GM23248 (cell line): ENCODE data around the gene ROR1. TPM values are rescaled to one million over a fixed set of nuclear protein-coding genes. Genes with fewer than 3 reads are reported as not detected.

Source experiments
- DNase-seq: peaks from one replicate; pipeline ENCODE4 v3.0.0-alpha.2; 2015
- H2AFZ ChIP-seq: fragments of 200-600 bp; sonication (generic); 2 replicates; pipeline ENCODE4 v1.6.1; 2016; ENCODE audit warnings: antibody characterized with exemption
- H3F3A ChIP-seq: fragments of 200-600 bp; sonication (generic); 2 replicates; pipeline ENCODE4 v1.6.1; 2016; ENCODE audit warnings: mild to moderate bottlenecking, antibody characterized with exemption, mixed run types; ENCODE audit not compliant: insufficient read depth
- H3K27ac ChIP-seq: fragments of 200-600 bp; sonication (generic); 2 replicates; pipeline ENCODE4 v1.5.1; 2016; ENCODE audit warnings: mild to moderate bottlenecking
- H3K27me3 ChIP-seq: fragments of 200-600 bp; sonication (generic); replicated peaks from 2 replicates; pipeline ENCODE4 v1.6.1; 2016; ENCODE audit warnings: mild to moderate bottlenecking; ENCODE audit not compliant: insufficient read depth
- H3K36me3 ChIP-seq: fragments of 200-600 bp; sonication (generic); 2 replicates; pipeline ENCODE4 v1.6.1; 2016; ENCODE audit warnings: low read depth, mild to moderate bottlenecking
- H3K4me1 ChIP-seq: fragments of 200-600 bp; sonication (generic); 2 replicates; pipeline ENCODE4 v1.6.1; 2016; ENCODE audit warnings: mild to moderate bottlenecking; ENCODE audit not compliant: insufficient read depth
- H3K4me2 ChIP-seq: fragments of 200-600 bp; sonication (generic); one replicate; pipeline ENCODE4 v1.6.1; 2016; ENCODE audit warnings: mild to moderate bottlenecking; ENCODE audit not compliant: unreplicated experiment
- H3K4me3 ChIP-seq: fragments of 200-600 bp; sonication (generic); 2 replicates; pipeline ENCODE4 v1.5.1; 2016; ENCODE audit warnings: mild to moderate bottlenecking
- H3K79me2 ChIP-seq: fragments of 200-600 bp; sonication (generic); 2 replicates; pipeline ENCODE4 v1.6.1; 2016; ENCODE audit warnings: mild to moderate bottlenecking; ENCODE audit not compliant: insufficient read depth
- H3K9ac ChIP-seq: fragments of 200-600 bp; sonication (generic); 2 replicates; pipeline ENCODE4 v1.6.1; 2016; ENCODE audit warnings: mild to moderate bottlenecking
- H3K9me2 ChIP-seq: fragments of 200-600 bp; sonication (generic); 2 replicates; pipeline ENCODE4 v1.6.1; 2016; ENCODE audit warnings: mixed run types, mild to moderate bottlenecking, moderate library complexity; ENCODE audit not compliant: insufficient read depth
- H3K9me3 ChIP-seq: fragments of 200-600 bp; sonication (generic); one replicate; pipeline ENCODE4 v1.6.1; 2017; ENCODE audit warnings: low read depth
- H4K20me1 ChIP-seq: fragments of 200-600 bp; sonication (generic); 2 replicates; pipeline ENCODE4 v1.6.0; 2016; ENCODE audit not compliant: insufficient read depth
- EZH2 ChIP-seq: fragments of 200-600 bp; sonication (generic); IDR thresholded peaks from 2 replicates; pipeline ENCODE4 v1.6.1; 2018; ENCODE audit warnings: antibody characterized with exemption, mild to moderate bottlenecking; ENCODE audit not compliant: insufficient read depth, poor library complexity, severe bottlenecking
- EZH2phosphoT487 ChIP-seq: fragments of 200-600 bp; sonication (generic); IDR thresholded peaks from 2 replicates; pipeline ENCODE4 v1.6.1; 2018; ENCODE audit warnings: antibody characterized with exemption, moderate library complexity, mild to moderate bottlenecking, low read depth; ENCODE audit not compliant: insufficient read depth
- WGBS, 2 experiments: methylation state at CpG; one replicate each; pipeline ENCODE4 v1.1.6; 2015 to 2017; ENCODE audit warnings: low lambda C conversion rate in 2 of 2, low coverage in 1 of 2; ENCODE audit errors: missing lambda C conversion rate in 2 of 2; 5-methylcytosine and 5-hydroxymethylcytosine counted together
- in situ Hi-C: fragments of 300-500 bp; cut with MboI; formaldehyde crosslinking; loops from 2 replicates; pipeline ENCODE4 v1.15.0; 2020
- polyA plus RNA-seq: library from polyadenylated mRNA; unstranded; fragments of >200 nt; fragmentation: Nextera tagmentation; extraction: Ambion mirVana; gene quantifications from 2 replicates; pipeline ENCODE4 v1.2.1, GENCODE V29; 2016
- total RNA-seq: library from RNA; depleted of rRNA; stranded (reverse); fragments of >200 nt; shearing (Covaris generic); gene quantifications from 2 replicates; pipeline ENCODE4 v1.2.3, GENCODE V29; 2014

The ROR1 gene
- total and polyA plus RNA-seq, 2 experiments from 2014 or later = 12.0 to 13.3 TPM

DNA sequence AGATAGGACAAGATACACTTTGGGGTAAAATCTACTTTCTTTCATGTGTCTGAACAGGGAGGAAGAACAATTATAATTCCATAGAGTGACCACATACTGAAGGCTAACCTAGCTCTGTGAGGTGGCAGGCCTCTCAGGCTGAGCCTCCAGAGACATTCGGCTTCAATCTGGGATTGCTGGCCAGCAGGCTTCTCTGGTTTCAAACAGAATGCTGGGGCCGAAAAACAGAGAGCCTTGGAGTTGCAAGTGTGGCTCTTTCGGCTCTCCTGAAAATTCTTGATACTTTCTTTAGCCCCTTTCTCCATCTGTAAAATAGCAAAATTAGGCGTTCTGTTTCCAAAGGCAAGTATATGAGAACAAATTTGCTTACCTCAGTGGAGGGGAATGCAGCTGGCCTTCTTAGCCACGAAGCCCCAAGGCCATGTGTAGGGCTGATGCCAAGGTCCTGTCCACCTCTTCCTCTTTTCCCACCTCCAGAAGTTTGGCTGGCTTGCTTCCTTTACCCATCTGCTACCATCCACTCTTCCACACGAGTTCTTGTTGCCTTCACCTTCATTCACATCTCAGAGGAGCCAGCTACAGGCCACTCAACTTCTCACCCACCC is 399.6 kb downstream of the ROR1 start:
- H3K27ac ChIP-seq = peak overlapping the region; percentile 54; the same call in 1 of the 2 replicates
- H3F3A ChIP-seq = peaks cover 25% of the 10 kb centered on the region
- H2AFZ ChIP-seq = no peak overlapping the region
- H3K4me3 ChIP-seq = no peak overlapping the region
- H4K20me1 ChIP-seq = no peaks in the 10 kb centered on the region
- no peaks in the 10 kb centered on the region for H3K36me3 ChIP-seq
- no peak overlapping the region for H3K9ac ChIP-seq
- DNase-seq = no peak
- no peaks in the 10 kb centered on the region for H3K9me2 ChIP-seq
- WGBS, 2 experiments = 90 to 91% methylated on average over 6 of the region's 6 CpGs
- H3K4me1 ChIP-seq = peaks cover 25% of the 10 kb centered on the region
- H3K79me2 ChIP-seq = no peaks in the 10 kb centered on the region
- peak overlapping the region; percentile 61 for H3K4me2 ChIP-seq
- no peak for TF ChIP-seq EZH2phosphoT487
- no peak for TF ChIP-seq EZH2
- no peaks in the 10 kb centered on the region for H3K9me3 ChIP-seq
- no peaks in the 10 kb centered on the region for H3K27me3 ChIP-seq
- in situ Hi-C loops = no loop called here

DNA sequence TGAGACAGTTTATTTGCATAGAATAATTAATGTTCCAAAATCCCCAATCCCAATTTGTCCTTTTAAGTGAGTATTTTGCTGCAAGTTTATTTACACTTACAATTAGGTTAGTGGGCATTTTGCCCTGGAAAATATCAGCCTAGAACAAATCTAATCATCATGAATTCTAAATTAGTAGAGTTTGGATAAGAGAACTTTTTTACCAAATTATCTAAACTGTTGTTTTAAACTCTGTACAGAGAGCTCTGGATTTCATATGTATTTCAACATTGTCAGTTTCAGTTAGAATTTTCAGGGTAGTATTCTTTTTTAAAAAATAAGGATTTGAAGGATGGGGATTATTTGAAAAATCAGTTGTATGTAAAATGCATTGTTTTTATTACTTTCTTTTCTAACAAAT is 401.8 kb downstream of the ROR1 start:
- TF ChIP-seq EZH2phosphoT487 (no peak), EZH2 (no peak)
- Histone ChIP-seq H2AFZ (no peak overlapping the region), H3K9me2 (no peaks in the 10 kb centered on the region), H3K36me3 (no peaks in the 10 kb centered on the region), H3K27me3 (no peaks in the 10 kb centered on the region), H4K20me1 (no peaks in the 10 kb centered on the region), H3K9ac (no peak overlapping the region), H3K4me3 (no peak overlapping the region), H3K4me2 (no peak overlapping the region), H3K27ac (no peak overlapping the region), H3F3A (peaks cover 25% of the 10 kb centered on the region), H3K4me1 (peaks cover 25% of the 10 kb centered on the region), H3K79me2 (no peaks in the 10 kb centered on the region), H3K9me3 (no peaks in the 10 kb centered on the region)
- in situ Hi-C loops = no loop called here
- DNase-seq = no peak

DNA sequence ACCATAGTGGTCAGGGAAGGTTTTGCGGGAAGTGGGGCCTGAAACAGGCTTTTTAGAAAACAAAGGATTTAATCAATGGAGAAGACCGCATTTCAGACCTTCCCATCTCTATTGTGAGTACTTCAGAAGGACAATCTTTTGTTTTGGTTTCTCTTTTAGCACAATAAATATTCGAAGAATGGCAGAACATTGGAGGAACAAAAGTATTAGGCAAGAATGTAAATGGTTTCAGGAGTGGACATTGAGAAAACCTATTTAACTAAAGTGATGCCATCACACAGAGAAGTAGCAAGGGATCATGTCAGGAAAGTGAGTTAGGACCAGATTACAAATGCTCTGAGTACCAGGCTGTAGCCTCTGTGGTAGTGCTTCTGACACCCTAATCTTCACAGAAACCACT is 402.8 kb downstream of the ROR1 start:
- Histone ChIP-seq H3K4me3 (no peak overlapping the region), H3K9me3 (no peaks in the 10 kb centered on the region), H3K27ac (no peak overlapping the region), H3K9ac (no peak overlapping the region), H3K4me2 (no peak overlapping the region), H2AFZ (no peak overlapping the region), H3K9me2 (no peaks in the 10 kb centered on the region), H4K20me1 (no peaks in the 10 kb centered on the region), H3F3A (peaks cover 15% of the 10 kb centered on the region), H3K36me3 (no peaks in the 10 kb centered on the region), H3K27me3 (no peaks in the 10 kb centered on the region), H3K79me2 (no peaks in the 10 kb centered on the region), H3K4me1 (peaks cover 20% of the 10 kb centered on the region)
- in situ Hi-C loops = no loop called here
- TF ChIP-seq EZH2phosphoT487 (no peak), EZH2 (no peak)
- no peak for DNase-seq
- 86 to 92% methylated on average over 3 of the region's 3 CpGs for WGBS, 2 experiments

DNA sequence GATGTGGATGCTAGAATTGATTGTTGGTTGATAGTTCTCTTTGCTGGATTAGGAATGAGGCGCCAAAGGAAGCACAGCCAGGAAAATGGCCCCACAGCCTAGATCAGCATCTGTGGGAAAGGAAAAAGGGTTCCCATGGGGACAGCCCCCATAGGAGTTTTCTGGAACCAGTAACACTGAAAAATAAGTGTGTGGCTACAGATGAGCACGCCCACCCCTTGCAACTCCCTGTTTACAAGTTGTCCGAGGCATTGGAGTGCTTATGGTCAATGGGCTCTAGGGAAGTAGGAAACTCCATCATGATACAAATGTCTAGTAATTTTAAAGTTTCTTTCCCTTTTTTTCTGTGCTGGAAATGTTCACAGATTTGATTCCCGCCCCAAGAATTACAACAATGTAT is 405.8 kb downstream of the ROR1 start:
- H3K36me3 ChIP-seq = no peaks in the 10 kb centered on the region
- H3K4me2 ChIP-seq = no peak overlapping the region
- H3K4me3 ChIP-seq = no peak overlapping the region
- no peaks in the 10 kb centered on the region for H3K9me2 ChIP-seq
- in situ Hi-C loops = no loop called here
- no peak overlapping the region for H3K9ac ChIP-seq
- 84 to 92% methylated on average over 4 of the region's 4 CpGs for WGBS, 2 experiments
- H4K20me1 ChIP-seq = no peaks in the 10 kb centered on the region
- TF ChIP-seq EZH2phosphoT487 (no peak), EZH2 (no peak)
- no peaks in the 10 kb centered on the region for H3K27me3 ChIP-seq
- DNase-seq = no peak
- H3K27ac ChIP-seq = no peak overlapping the region
- H3K9me3 ChIP-seq = no peaks in the 10 kb centered on the region
- no peaks in the 10 kb centered on the region for H3K79me2 ChIP-seq
- H3F3A ChIP-seq = peaks cover 13% of the 10 kb centered on the region
- H3K4me1 ChIP-seq = peaks cover 14% of the 10 kb centered on the region
- no peak overlapping the region for H2AFZ ChIP-seq

DNA sequence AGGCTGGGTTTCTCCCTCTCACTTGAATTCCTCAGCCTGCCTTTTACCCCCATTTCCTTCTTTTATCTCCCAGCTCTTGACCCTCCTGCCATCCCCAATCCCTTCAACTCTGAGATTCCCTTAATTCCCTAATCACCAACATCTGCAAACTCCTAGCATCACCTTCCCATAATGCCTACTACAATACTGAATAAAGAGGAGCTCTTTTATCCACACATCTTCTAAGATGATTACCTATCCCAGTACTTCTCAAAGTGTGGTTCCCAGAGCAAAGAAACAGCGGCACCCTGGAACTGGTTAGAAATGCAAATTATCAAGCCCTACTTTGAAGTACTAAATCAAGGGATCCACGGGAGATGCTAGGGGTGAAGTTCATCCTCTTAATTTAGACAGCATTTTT is 408.4 kb downstream of the ROR1 start:
- H3K4me3 ChIP-seq = no peak overlapping the region
- peaks cover 13% of the 10 kb centered on the region for H3F3A ChIP-seq
- H3K4me2 ChIP-seq = no peak overlapping the region
- no peaks in the 10 kb centered on the region for H3K9me3 ChIP-seq
- H4K20me1 ChIP-seq = no peaks in the 10 kb centered on the region
- H3K9me2 ChIP-seq = no peaks in the 10 kb centered on the region
- WGBS, 2 experiments = 76 to 84% methylated on average over 2 of the region's 2 CpGs
- H3K27me3 ChIP-seq = no peaks in the 10 kb centered on the region
- H3K27ac ChIP-seq = no peak overlapping the region
- no peaks in the 10 kb centered on the region for H3K79me2 ChIP-seq
- TF ChIP-seq EZH2phosphoT487 (no peak), EZH2 (no peak)
- H2AFZ ChIP-seq = no peak overlapping the region
- in situ Hi-C loops = no loop called here
- no peak overlapping the region for H3K9ac ChIP-seq
- H3K36me3 ChIP-seq = no peaks in the 10 kb centered on the region
- DNase-seq = no peak
- peaks cover 14% of the 10 kb centered on the region for H3K4me1 ChIP-seq
